CD8-positive, alpha-beta memory T cell (primary cell): ENCODE results near the gene POLR2E. TPM values are rescaled to one million over a fixed set of nuclear protein-coding genes. Genes with fewer than 3 reads are reported as not detected.

Experiments used
- CTCF ChIA-PET: fragments of 350-600 bp; sonication (Branson Sonifier 250); formaldehyde crosslinking; loops from one replicate; lab custom pipeline; 2021; ENCODE audit warnings: antibody characterized with exemption; lab: Charles Lee
- POLR2A ChIA-PET: fragments of 350-600 bp; sonication (Branson Sonifier 250); formaldehyde crosslinking; loops from one replicate; lab custom pipeline; 2021; ENCODE audit warnings: antibody characterized with exemption; lab: Charles Lee
- DNase-seq, 5 donors: peaks; one replicate each; pipeline versions ENCODE4 v3.0.0 to v3.0.0-alpha.2; 2020 to 2022; ENCODE audit warnings: mixed read lengths in 1 of 5
- H3K27ac ChIP-seq: one replicate; pipeline ENCODE4 v1.7.0; 2013; ENCODE audit warnings: low read depth, mild to moderate bottlenecking, low read length, moderate library complexity
- H3K27me3 ChIP-seq: 2 replicates; pipeline ENCODE4 v1.7.0; 2013; ENCODE audit warnings: low read length, mild to moderate bottlenecking; ENCODE audit not compliant: insufficient read depth, poor library complexity, severe bottlenecking
- H3K36me3 ChIP-seq: 2 replicates; pipeline ENCODE4 v1.7.0; 2013; ENCODE audit warnings: mild to moderate bottlenecking, low read length, moderate library complexity; ENCODE audit not compliant: insufficient read depth
- H3K4me1 ChIP-seq: 2 replicates; pipeline ENCODE4 v1.7.0; 2013; ENCODE audit warnings: mild to moderate bottlenecking, low read length, moderate library complexity; ENCODE audit not compliant: insufficient read depth
- H3K4me3 ChIP-seq: 2 replicates; pipeline ENCODE4 v1.7.0; 2013; ENCODE audit warnings: mild to moderate bottlenecking, low read length
- H3K9me3 ChIP-seq: 2 replicates; pipeline ENCODE4 v1.7.0; 2013; ENCODE audit warnings: mild to moderate bottlenecking, low read length
- H3K27ac Mint-ChIP-seq, 8 donors: one replicate each; pipeline ENCODE4 v1.8.0; 2020 to 2021; ENCODE audit warnings: mixed read lengths in 8 of 8, mild to moderate bottlenecking in 6 of 8, inconsistent platforms in 3 of 8, moderate library complexity in 3 of 8
- H3K27me3 Mint-ChIP-seq, 2 donors: one replicate each; pipeline ENCODE4 v1.8.0; 2020 to 2021; ENCODE audit warnings: mixed read lengths in 2 of 2, mild to moderate bottlenecking in 1 of 2, moderate library complexity in 1 of 2
- H3K36me3 Mint-ChIP-seq, 3 donors: one replicate each; pipeline ENCODE4 v1.8.0; 2020 to 2021; ENCODE audit warnings: mixed read lengths in 3 of 3, inconsistent platforms in 1 of 3, mild to moderate bottlenecking in 1 of 3
- H3K4me1 Mint-ChIP-seq, 3 donors: one replicate each; pipeline ENCODE4 v1.8.0; 2020 to 2021; ENCODE audit warnings: mixed read lengths in 3 of 3, inconsistent platforms in 1 of 3, mild to moderate bottlenecking in 1 of 3
- H3K4me3 Mint-ChIP-seq, 7 donors: one replicate each; pipeline ENCODE4 v1.8.0; 2020 to 2021; ENCODE audit warnings: mixed read lengths in 7 of 7, mild to moderate bottlenecking in 6 of 7, moderate library complexity in 4 of 7, inconsistent platforms in 2 of 7
- H3K9me3 Mint-ChIP-seq, 5 donors: one replicate each; pipeline ENCODE4 v1.8.0; 2020 to 2022; ENCODE audit warnings: mixed read lengths in 5 of 5, mild to moderate bottlenecking in 3 of 5, moderate library complexity in 2 of 5, inconsistent platforms in 1 of 5
- polyA plus RNA-seq: library from polyadenylated mRNA; unstranded; fragments of 300-500 nt; fragmentation: Illumina TruSeq; gene quantifications from one replicate; pipeline ENCODE4 v1.2.3, GENCODE V29; 2021
- total RNA-seq, 2 experiments: library from RNA; stranded (reverse); gene quantifications; one replicate each; pipeline ENCODE4 v1.2.3, GENCODE V29; 2021

POLR2E gene
- total and polyA plus RNA-seq, 3 experiments from 2014 or later, result 249 to 278 (median 270) TPM

- DNase-seq, result no peak
- Histone ChIP-seq H3K9me3 (no peaks in the 10 kb centered on the region), H3K4me3 (peak overlapping the region; percentile 84), H3K4me1 (peaks cover 35% of the 10 kb centered on the region), H3K27me3 (no peaks in the 10 kb centered on the region), H3K36me3 (peaks cover 14% of the 10 kb centered on the region), H3K27ac (peak overlapping the region; percentile 59)
- peaks cover 0 to 35% (median 0%) of the 10 kb centered on the region in 3 donors for H3K36me3 Mint-ChIP-seq
- ChIA-PET CTCF (interaction anchor here (1.1 to 2.6 kb wide), 6 partner anchors 8 to 75 kb away, joined by 3 to 11 read pairs (median 3); no protein-coding TSS in a partner anchor), POLR2A (interaction anchor here (0.5 to 3.4 kb wide), 10 partner anchors 9 to 69 kb away, joined by 3 to 12 read pairs (median 5); partner anchors contain the start of genes ABCA7, ARHGAP45 and GPX4)
- H3K9me3 Mint-ChIP-seq, result no peaks in the 10 kb centered on the region
- H3K4me3 Mint-ChIP-seq, result peak overlapping the region; percentile 85 to 98 (median 89)
- H3K4me1 Mint-ChIP-seq, result peaks cover 34 to 57% (median 38%) of the 10 kb centered on the region in 3 donors
- H3K27ac Mint-ChIP-seq, result peak overlapping the region in 7 of 8 donors; percentile 63 to 98 (median 84)
- peaks cover 0 to 2% of the 10 kb centered on the region in 2 donors for H3K27me3 Mint-ChIP-seq
Observed at GRCh38 chr19:1094655-1094977, 559 bp downstream of the POLR2E start.

- DNase-seq, result no peak
- Mint-ChIP-seq H3K36me3 (peaks cover 0 to 39% (median 0%) of the 10 kb centered on the region in 3 donors), H3K4me3 (peak overlapping the region; percentile 85 to 98 (median 89)), H3K9me3 (no peaks in the 10 kb centered on the region), H3K4me1 (peaks cover 33 to 62% (median 38%) of the 10 kb centered on the region in 3 donors), H3K27ac (peak overlapping the region in 7 of 8 donors; percentile 63 to 96 (median 84)), H3K27me3 (peaks cover 0 to 2% of the 10 kb centered on the region in 2 donors)
- Histone ChIP-seq H3K4me3 (peak overlapping the region; percentile 84), H3K27me3 (no peaks in the 10 kb centered on the region), H3K27ac (peak overlapping the region; percentile 59), H3K9me3 (no peaks in the 10 kb centered on the region), H3K36me3 (peaks cover 14% of the 10 kb centered on the region), H3K4me1 (peaks cover 38% of the 10 kb centered on the region)
- POLR2A ChIA-PET, result interaction anchor here (0.5 to 3.4 kb wide), 12 partner anchors 9 to 189 kb away, joined by 3 to 13 read pairs (median 5); partner anchors contain the start of genes ABCA7, ARHGAP45 and GPX4
- CTCF ChIA-PET, result interaction anchor here (0.8 to 2.6 kb wide), 8 partner anchors 8 to 29 kb away, joined by 3 to 11 read pairs (median 3); no protein-coding TSS in a partner anchor
Observed at GRCh38 chr19:1093811-1094553, 1.2 kb downstream of the POLR2E start.

GRCh38 chr19:1093330-1093729, 1.8 kb downstream of the POLR2E start:
- Mint-ChIP-seq H3K4me1 (peaks cover 32 to 64% (median 37%) of the 10 kb centered on the region in 3 donors), H3K9me3 (no peaks in the 10 kb centered on the region), H3K4me3 (peak overlapping the region; percentile 73 to 98 (median 89)), H3K27me3 (peaks cover 0 to 2% of the 10 kb centered on the region in 2 donors), H3K27ac (peak overlapping the region in 6 of 8 donors; percentile 37 to 96 (median 66)), H3K36me3 (peaks cover 0 to 43% (median 0%) of the 10 kb centered on the region in 3 donors)
- ChIA-PET POLR2A (interaction anchor here (0.5 to 3.4 kb wide), 5 partner anchors 11 to 94 kb away, joined by 3 to 12 read pairs (median 3); partner anchors contain the start of genes ARHGAP45 and GPX4), CTCF (interaction anchor here (0.8 to 2.6 kb wide), 8 partner anchors 7 to 29 kb away, joined by 3 to 11 read pairs (median 3); no protein-coding TSS in a partner anchor)
- Histone ChIP-seq H3K36me3 (peaks cover 14% of the 10 kb centered on the region), H3K27me3 (no peaks in the 10 kb centered on the region), H3K9me3 (no peaks in the 10 kb centered on the region), H3K4me3 (no peak overlapping the region), H3K27ac (no peak overlapping the region), H3K4me1 (peaks cover 45% of the 10 kb centered on the region)
- DNase-seq, result no peak

GRCh38 chr19:1091544-1092175, 3.5 kb downstream of the POLR2E start:
- Mint-ChIP-seq H3K4me1 (peaks cover 40 to 75% (median 48%) of the 10 kb centered on the region in 3 donors), H3K36me3 (peaks cover 0 to 53% (median 0%) of the 10 kb centered on the region in 3 donors), H3K4me3 (no peak overlapping the region), H3K27me3 (peaks cover 0 to 2% of the 10 kb centered on the region in 2 donors), H3K27ac (no peak overlapping the region), H3K9me3 (no peaks in the 10 kb centered on the region)
- no peaks in the 10 kb centered on the region for H3K9me3 ChIP-seq
- H3K4me3 ChIP-seq, result no peak overlapping the region
- no peak for DNase-seq
- peaks cover 14% of the 10 kb centered on the region for H3K36me3 ChIP-seq
- H3K27ac ChIP-seq, result no peak overlapping the region
- POLR2A ChIA-PET, result interaction anchor here (1.1 to 18.2 kb wide), 6 partner anchors 10 to 107 kb away, joined by 3 to 737 read pairs (median 16); partner anchors contain the start of genes ABCA7, ARHGAP45 and CNN2
- peaks cover 61% of the 10 kb centered on the region for H3K4me1 ChIP-seq
- no peaks in the 10 kb centered on the region for H3K27me3 ChIP-seq
- CTCF ChIA-PET, result interaction anchor here (6.9 to 18.7 kb wide), 3 partner anchors 16 to 33 kb away, joined by 57 to 264 read pairs (median 135); partner anchors contain the start of gene ARHGAP45

GRCh38 chr19:1090731-1091543, 4.2 kb downstream of the POLR2E start:
- Mint-ChIP-seq H3K27ac (peak overlapping the region in 7 of 8 donors; percentile 57 to 89 (median 66)), H3K27me3 (peaks cover 0 to 5% of the 10 kb centered on the region in 2 donors), H3K36me3 (peaks cover 0 to 59% (median 0%) of the 10 kb centered on the region in 3 donors), H3K9me3 (no peaks in the 10 kb centered on the region), H3K4me3 (peak overlapping the region in 4 of 7 donors; percentile 47 to 54 (median 54)), H3K4me1 (peaks cover 39 to 74% (median 42%) of the 10 kb centered on the region in 3 donors)
- Histone ChIP-seq H3K4me1 (peaks cover 60% of the 10 kb centered on the region), H3K4me3 (no peak overlapping the region), H3K36me3 (peaks cover 19% of the 10 kb centered on the region), H3K9me3 (no peaks in the 10 kb centered on the region), H3K27ac (no peak overlapping the region), H3K27me3 (no peaks in the 10 kb centered on the region)
- POLR2A ChIA-PET, result interaction anchor here (0.6 to 18.2 kb wide), 9 partner anchors 9 to 178 kb away, joined by 3 to 737 read pairs (median 12); partner anchors contain the start of genes ABCA7, ARHGAP45, CIRBP and CNN2
- CTCF ChIA-PET, result interaction anchor here (1.5 to 18.7 kb wide), 6 partner anchors 11 to 102 kb away, joined by 4 to 264 read pairs (median 31); partner anchors contain the start of genes ARHGAP45 and CNN2
- peak in 2 of 5 donors; percentile 75 to 77 for DNase-seq

- Histone ChIP-seq H3K36me3 (peaks cover 28% of the 10 kb centered on the region), H3K4me1 (peaks cover 54% of the 10 kb centered on the region), H3K27ac (no peak overlapping the region), H3K9me3 (no peaks in the 10 kb centered on the region), H3K4me3 (no peak overlapping the region), H3K27me3 (no peaks in the 10 kb centered on the region)
- DNase-seq, result peak; percentile 46 to 86 (median 69)
- H3K4me3 Mint-ChIP-seq, result peak overlapping the region in 3 of 7 donors; percentile 29 to 74 (median 48)
- H3K27ac Mint-ChIP-seq, result peak overlapping the region in 7 of 8 donors; percentile 29 to 80 (median 70)
- H3K4me1 Mint-ChIP-seq, result peaks cover 40 to 74% (median 41%) of the 10 kb centered on the region in 3 donors
- H3K9me3 Mint-ChIP-seq, result no peaks in the 10 kb centered on the region
- H3K27me3 Mint-ChIP-seq, result peaks cover 0 to 5% of the 10 kb centered on the region in 2 donors
- ChIA-PET POLR2A (interaction anchor here (0.5 to 18.2 kb wide), 10 partner anchors 8 to 103 kb away, joined by 3 to 737 read pairs (median 16); partner anchors contain the start of genes ABCA7, ARHGAP45, CNN2 and RNU6-2), CTCF (interaction anchor here (0.7 to 18.7 kb wide), 10 partner anchors 12 to 105 kb away, joined by 3 to 264 read pairs (median 5); partner anchors contain the start of genes ABCA7, ARHGAP45 and CNN2)
- H3K36me3 Mint-ChIP-seq, result peaks cover 0 to 66% (median 0%) of the 10 kb centered on the region in 3 donors
Observed at GRCh38 chr19:1089891-1090290, 5.3 kb downstream of the POLR2E start.
